ENCODE results near the gene COL2A1. TPM values are rescaled to one million over a fixed set of nuclear protein-coding genes. Genes with fewer than 3 reads are reported as not detected.

COL2A1 gene
- total RNA-seq, 2 experiments from 2014 or later = not detected

GRCh38 chr12:48039151-48039550 is 34.9 kb upstream of the COL2A1 start:
- Mint-ChIP-seq H3K4me1 (ENCODE audit: low read depth) (peaks cover 7% of the 10 kb centered on the region), H3K4me3 (no peak overlapping the region), H3K27me3 (ENCODE audit: low read depth) (no peaks in the 10 kb centered on the region), H3K9me3 (no peaks in the 10 kb centered on the region), H3K36me3 (ENCODE audit: low read depth) (peaks cover 7% of the 10 kb centered on the region), H3K27ac (no peak overlapping the region)
- intact Hi-C loops (cut with micrococcal nuclease) = no loop called here
- CTCF ChIA-PET = no interaction called here
- no peak for DNase-seq

GRCh38 chr12:48038085-48038484 is 33.8 kb upstream of the COL2A1 start:
- CTCF ChIA-PET = no interaction called here
- intact Hi-C loops (cut with micrococcal nuclease) = no loop called here

GRCh38 chr12:48037267-48037915 is 33.1 kb upstream of the COL2A1 start:
- Mint-ChIP-seq H3K27me3 (ENCODE audit: low read depth) (no peaks in the 10 kb centered on the region), H3K4me1 (ENCODE audit: low read depth) (peaks cover 5% of the 10 kb centered on the region), H3K9me3 (no peaks in the 10 kb centered on the region), H3K27ac (no peak overlapping the region), H3K4me3 (no peak overlapping the region), H3K36me3 (ENCODE audit: low read depth) (no peaks in the 10 kb centered on the region)
- intact Hi-C loops (cut with micrococcal nuclease) = no loop called here
- no peak for DNase-seq
- CTCF ChIA-PET = no interaction called here

More at GRCh38 chr12:48038085-48038484, 33.8 kb upstream of the COL2A1 start:
- Mint-ChIP-seq H3K4me1 (ENCODE audit: low read depth) (peaks cover 5% of the 10 kb centered on the region), H3K36me3 (ENCODE audit: low read depth) (no peaks in the 10 kb centered on the region), H3K27me3 (ENCODE audit: low read depth) (no peaks in the 10 kb centered on the region), H3K9me3 (no peaks in the 10 kb centered on the region), H3K27ac (no peak overlapping the region), H3K4me3 (no peak overlapping the region)
- DNase-seq = no peak

GRCh38 chr12:48036818-48037217 is 32.5 kb upstream of the COL2A1 start:
- no peaks in the 10 kb centered on the region for H3K9me3 Mint-ChIP-seq
- intact Hi-C loops (cut with micrococcal nuclease) = no loop called here

GRCh38 chr12:48034835-48035805 is 30.8 kb upstream of the COL2A1 start:
- no peak overlapping the region for H3K27ac Mint-ChIP-seq

More at GRCh38 chr12:48036818-48037217, 32.5 kb upstream of the COL2A1 start:
- no peaks in the 10 kb centered on the region for H3K36me3 Mint-ChIP-seq (ENCODE audit: low read depth)
- CTCF ChIA-PET = no interaction called here
- H3K4me1 Mint-ChIP-seq (ENCODE audit: low read depth) = peaks cover 5% of the 10 kb centered on the region
- no peak for DNase-seq
- no peak overlapping the region for H3K27ac Mint-ChIP-seq
- H3K4me3 Mint-ChIP-seq = no peak overlapping the region
- no peaks in the 10 kb centered on the region for H3K27me3 Mint-ChIP-seq (ENCODE audit: low read depth)

GRCh38 chr12:48033451-48033850 is 29.2 kb upstream of the COL2A1 start:
- H3K36me3 Mint-ChIP-seq (ENCODE audit: low read depth) = no peaks in the 10 kb centered on the region
- H3K27me3 Mint-ChIP-seq (ENCODE audit: low read depth) = no peaks in the 10 kb centered on the region
- H3K4me1 Mint-ChIP-seq (ENCODE audit: low read depth) = peaks cover 5% of the 10 kb centered on the region
- DNase-seq = no peak
- CTCF ChIA-PET = no interaction called here
- intact Hi-C loops (cut with micrococcal nuclease) = no loop called here
- no peaks in the 10 kb centered on the region for H3K9me3 Mint-ChIP-seq
- H3K4me3 Mint-ChIP-seq = no peak overlapping the region
- no peak overlapping the region for H3K27ac Mint-ChIP-seq

More at GRCh38 chr12:48034835-48035805, 30.8 kb upstream of the COL2A1 start:
- H3K4me1 Mint-ChIP-seq (ENCODE audit: low read depth) = peaks cover 5% of the 10 kb centered on the region
- no peaks in the 10 kb centered on the region for H3K27me3 Mint-ChIP-seq (ENCODE audit: low read depth)
- H3K9me3 Mint-ChIP-seq = no peaks in the 10 kb centered on the region
- CTCF ChIA-PET = no interaction called here
- intact Hi-C loops (cut with micrococcal nuclease) = no loop called here
- no peaks in the 10 kb centered on the region for H3K36me3 Mint-ChIP-seq (ENCODE audit: low read depth)
- H3K4me3 Mint-ChIP-seq = no peak overlapping the region
- DNase-seq = no peak

GRCh38 chr12:48032597-48032996 is 28.3 kb upstream of the COL2A1 start:
- Mint-ChIP-seq H3K9me3 (no peaks in the 10 kb centered on the region), H3K36me3 (ENCODE audit: low read depth) (no peaks in the 10 kb centered on the region), H3K27ac (no peak overlapping the region), H3K4me3 (no peak overlapping the region), H3K4me1 (ENCODE audit: low read depth) (peaks cover 3% of the 10 kb centered on the region), H3K27me3 (ENCODE audit: low read depth) (no peaks in the 10 kb centered on the region)
- CTCF ChIA-PET = interaction anchor here (0.5 kb wide), 1 partner anchor 132 kb away, joined by 3 read pairs; no protein-coding TSS in a partner anchor
- intact Hi-C loops (cut with micrococcal nuclease) = no loop called here
- DNase-seq = no peak

GRCh38 chr12:48031135-48031960 is 27.1 kb upstream of the COL2A1 start:
- Mint-ChIP-seq H3K9me3 (no peaks in the 10 kb centered on the region), H3K27me3 (ENCODE audit: low read depth) (no peaks in the 10 kb centered on the region), H3K36me3 (ENCODE audit: low read depth) (no peaks in the 10 kb centered on the region), H3K27ac (no peak overlapping the region), H3K4me1 (ENCODE audit: low read depth) (no peaks in the 10 kb centered on the region), H3K4me3 (no peak overlapping the region)
- intact Hi-C loops (cut with micrococcal nuclease) = no loop called here
- CTCF ChIA-PET = interaction anchor here (1.2 kb wide), 2 partner anchors 9 to 290 kb away, joined by 3 read pairs; no protein-coding TSS in a partner anchor
- no peak for DNase-seq

GRCh38 chr12:48030173-48030650 is 25.9 kb upstream of the COL2A1 start:
- Mint-ChIP-seq H3K4me1 (ENCODE audit: low read depth) (no peaks in the 10 kb centered on the region), H3K27me3 (ENCODE audit: low read depth) (no peaks in the 10 kb centered on the region), H3K9me3 (no peaks in the 10 kb centered on the region), H3K36me3 (ENCODE audit: low read depth) (no peaks in the 10 kb centered on the region), H3K4me3 (no peak overlapping the region), H3K27ac (no peak overlapping the region)
- DNase-seq = no peak
- intact Hi-C loops (cut with micrococcal nuclease) = no loop called here
- CTCF ChIA-PET = interaction anchor here (1.2 kb wide), 1 partner anchor 289 kb away, joined by 3 read pairs; no protein-coding TSS in a partner anchor

- no peak for DNase-seq
- intact Hi-C loops (cut with micrococcal nuclease) = no loop called here
- Mint-ChIP-seq H3K36me3 (ENCODE audit: low read depth) (no peaks in the 10 kb centered on the region), H3K27me3 (ENCODE audit: low read depth) (peaks cover 1% of the 10 kb centered on the region), H3K9me3 (no peaks in the 10 kb centered on the region), H3K4me3 (no peak overlapping the region), H3K27ac (no peak overlapping the region), H3K4me1 (ENCODE audit: low read depth) (no peaks in the 10 kb centered on the region)
- CTCF ChIA-PET = no interaction called here
Measured at GRCh38 chr12:48029491-48030172, 25.4 kb upstream of the COL2A1 start.

- Mint-ChIP-seq H3K27me3 (ENCODE audit: low read depth) (peaks cover 2% of the 10 kb centered on the region), H3K9me3 (no peaks in the 10 kb centered on the region), H3K4me3 (no peak overlapping the region), H3K36me3 (ENCODE audit: low read depth) (no peaks in the 10 kb centered on the region), H3K4me1 (ENCODE audit: low read depth) (no peaks in the 10 kb centered on the region), H3K27ac (no peak overlapping the region)
- CTCF ChIA-PET = no interaction called here
- DNase-seq = no peak
- intact Hi-C loops (cut with micrococcal nuclease) = no loop called here
Measured at GRCh38 chr12:48028541-48029431, 24.5 kb upstream of the COL2A1 start.

All from activated naive CD4-positive, alpha-beta T cell treated with anti-CD3 and anti-CD28 coated beads for 36 hours (primary cell).